Right renal cortex interstitium (tissue), 3 donors: Measurements from ENCODE around the gene CDX2. TPM values are rescaled to one million over a fixed set of nuclear protein-coding genes. Genes with fewer than 3 reads are reported as not detected.

ENCODE experiments used
- DNase-seq, 3 donors: peaks; one replicate each; pipeline ENCODE4 v3.0.0-alpha.2; 2013; ENCODE audit warnings: low read depth in 3 of 3, low spot score in 2 of 3
- polyA plus RNA-seq, 3 donors: library from polyadenylated mRNA; unstranded; fragments of 120-200 nt; gene quantifications; one replicate each; pipeline ENCODE4 v1.2.1, GENCODE V29; 2013; ENCODE audit not compliant: insufficient read length in 3 of 3

CDX2 gene
- polyA plus RNA-seq, 3 donors = not detected

GRCh38 chr13:27919934-27920676 lies 49.0 kb downstream of the CDX2 start, which contains the start of gene PDX1:
PDX1 (plus strand) TSS chr13:27920000; CDS start chr13:27920139, 139 bp downstream.
- no peak for DNase-seq

- DNase-seq = no peak
Observed at GRCh38 chr13:27919659-27919933, 49.5 kb downstream of the CDX2 start.

GRCh38 chr13:27918918-27919658 lies 50.0 kb downstream of the CDX2 start:
- no peak for DNase-seq

- no peak for DNase-seq
Observed at GRCh38 chr13:27918041-27918917, 50.8 kb downstream of the CDX2 start.

GRCh38 chr13:27917121-27917947 lies 51.8 kb downstream of the CDX2 start:
- DNase-seq = no peak

- no peak for DNase-seq
Observed at GRCh38 chr13:27915301-27916207, 53.6 kb downstream of the CDX2 start.

- DNase-seq = no peak
Observed at GRCh38 chr13:27913160-27913559, 56.0 kb downstream of the CDX2 start.

- DNase-seq = no peak
Observed at GRCh38 chr13:27911521-27911920, 57.6 kb downstream of the CDX2 start.

Other genes with a start within 250 kb of the CDX2 start
- not detected for gene GSX1, start 176.8 kb downstream of the CDX2 start, polyA plus RNA-seq
- not detected for gene PDX1, start 49.3 kb downstream of the CDX2 start, polyA plus RNA-seq
- not detected for gene URAD, start 19.4 kb upstream of the CDX2 start, polyA plus RNA-seq
- under 1 TPM; 0.25 to 0.39 (median 0.28) TPM for gene FLT3, start 131.3 kb upstream of the CDX2 start, polyA plus RNA-seq
- gene PAN3, start 169.2 kb upstream of the CDX2 start, polyA plus RNA-seq = 10 to 100 TPM; 47.9 to 54.1 (median 49.9) TPM